Esophagus squamous epithelium (tissue), 4 donors: ENCODE data around the gene GARIN3.

Experiments used
- CTCF ChIP-seq, 6 experiments: fragments of 450-650 bp in 4 of 6; fragments of 200-600 bp in 2 of 6; sonication (generic) in 2 of 6; IDR thresholded peaks; one replicate each; pipeline ENCODE4 v1.5.1; 2016 to 2019; ENCODE audit warnings: antibody characterized with exemption in 6 of 6, mild to moderate bottlenecking in 4 of 6, moderate library complexity in 4 of 6
- POLR2A ChIP-seq, 4 donors: fragments of 450-650 bp; IDR thresholded peaks; one replicate each; pipeline ENCODE4 v1.6.1; 2017; ENCODE audit warnings: antibody characterized with exemption in 4 of 4, mild to moderate bottlenecking in 4 of 4, moderate library complexity in 3 of 4

GRCh38 chr5:157121709-157122108 is 44.4 kb downstream of the GARIN3 start:
- TF ChIP-seq CTCF (IDR thresholded peaks at IDR 0.05) = no peak
- TF ChIP-seq POLR2A (IDR thresholded peaks at IDR 0.05) = no peak
